GM21515 (cell line): ENCODE measurements around the gene LPAR5.

Experiments used
- ATAC-seq: cut with Tn5 transposase; IDR thresholded peaks from one replicate; pipeline ENCODE4 v1.9.1; 2021; ENCODE audit not compliant: unreplicated experiment

LPAR5 gene

GRCh38 chr12:6639151-6639801, 3.5 kb upstream of the LPAR5 start:
- ATAC-seq = no peak

- no peak for ATAC-seq
These were observed 2.5 kb upstream of the LPAR5 start for GRCh38 chr12:6638305-6638704.

DNA sequence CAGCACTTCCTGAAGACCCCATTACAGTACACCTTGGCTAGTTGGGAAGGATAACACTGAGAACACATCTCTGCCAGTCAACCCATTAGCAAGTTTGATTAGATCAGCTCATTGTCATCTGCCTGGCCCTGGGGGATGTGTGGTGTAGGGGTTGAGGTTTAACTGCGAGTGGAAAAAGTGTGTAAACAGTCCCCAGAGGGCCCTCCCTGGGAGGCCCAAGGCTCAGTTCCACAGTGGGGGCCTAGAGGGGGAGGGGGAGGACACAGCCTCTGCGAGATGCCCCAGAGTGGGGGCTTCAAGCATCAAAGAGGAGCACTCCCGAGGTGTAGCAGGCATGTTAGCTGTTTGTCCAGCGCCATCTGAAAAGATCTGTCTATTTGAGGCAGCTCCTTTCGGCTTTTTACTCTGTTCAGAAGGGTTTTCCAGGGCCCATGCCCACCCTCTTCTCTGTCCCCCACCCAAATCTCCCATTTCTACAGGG, 344 bp downstream of the LPAR5 start:
- ATAC-seq = no peak

GRCh38 chr12:6632026-6632983, 3.5 kb downstream of the LPAR5 start:
- peak; percentile 60 for ATAC-seq

- ATAC-seq = no peak
These were observed 4.2 kb downstream of the LPAR5 start for GRCh38 chr12:6631549-6631961.

GRCh38 chr12:6630736-6631135, 5.0 kb downstream of the LPAR5 start:
- ATAC-seq = no peak

- ATAC-seq = no peak
These were observed 8.1 kb downstream of the LPAR5 start for GRCh38 chr12:6627616-6628015.

- ATAC-seq = no peak
These were observed 9.0 kb downstream of the LPAR5 start for GRCh38 chr12:6626654-6627283.

- ATAC-seq = no peak
These were observed 14.9 kb downstream of the LPAR5 start for GRCh38 chr12:6620885-6621274.

DNA sequence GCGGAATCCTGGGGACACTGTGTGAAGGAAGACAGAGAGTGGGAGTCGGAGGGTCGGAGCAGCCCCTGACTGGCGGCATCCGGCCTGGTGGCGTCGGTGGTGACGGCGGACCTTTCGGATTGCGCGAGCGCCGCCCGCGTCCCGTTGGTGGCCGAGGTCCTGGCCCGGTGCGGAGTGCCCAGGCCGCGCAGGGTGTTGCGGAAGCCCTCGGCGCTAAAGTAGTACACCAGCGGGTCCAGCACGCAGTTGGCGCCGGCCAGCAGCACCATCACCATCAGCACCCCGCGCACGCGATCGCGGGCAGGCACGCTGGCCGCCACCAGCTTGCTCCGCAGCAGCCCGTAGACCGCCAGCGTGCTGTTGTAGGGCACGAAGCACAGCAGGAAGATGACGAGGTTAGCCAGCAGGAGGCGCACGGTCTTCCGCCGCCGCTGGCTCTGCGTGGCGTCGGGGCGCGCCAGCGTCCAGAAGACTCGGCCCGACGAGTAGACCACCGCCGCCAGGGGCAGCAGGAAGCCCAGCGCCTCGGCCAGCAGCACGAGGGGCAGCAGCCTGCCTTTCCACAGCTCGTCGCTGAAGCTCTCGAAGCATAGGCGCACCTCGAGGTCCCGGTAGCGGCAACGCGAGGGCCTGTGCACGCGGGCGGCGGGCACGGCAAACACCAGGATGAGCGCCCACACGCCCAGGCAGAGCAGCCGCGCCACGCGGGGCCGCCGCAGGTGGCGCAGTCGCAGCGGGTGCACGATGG, 15.4 kb downstream of the LPAR5 start:
- ATAC-seq = no peak

- no peak for ATAC-seq
These were observed 17.1 kb downstream of the LPAR5 start for GRCh38 chr12:6618483-6619225.

- ATAC-seq = no peak
These were observed 20.0 kb downstream of the LPAR5 start for GRCh38 chr12:6615802-6616201.

DNA sequence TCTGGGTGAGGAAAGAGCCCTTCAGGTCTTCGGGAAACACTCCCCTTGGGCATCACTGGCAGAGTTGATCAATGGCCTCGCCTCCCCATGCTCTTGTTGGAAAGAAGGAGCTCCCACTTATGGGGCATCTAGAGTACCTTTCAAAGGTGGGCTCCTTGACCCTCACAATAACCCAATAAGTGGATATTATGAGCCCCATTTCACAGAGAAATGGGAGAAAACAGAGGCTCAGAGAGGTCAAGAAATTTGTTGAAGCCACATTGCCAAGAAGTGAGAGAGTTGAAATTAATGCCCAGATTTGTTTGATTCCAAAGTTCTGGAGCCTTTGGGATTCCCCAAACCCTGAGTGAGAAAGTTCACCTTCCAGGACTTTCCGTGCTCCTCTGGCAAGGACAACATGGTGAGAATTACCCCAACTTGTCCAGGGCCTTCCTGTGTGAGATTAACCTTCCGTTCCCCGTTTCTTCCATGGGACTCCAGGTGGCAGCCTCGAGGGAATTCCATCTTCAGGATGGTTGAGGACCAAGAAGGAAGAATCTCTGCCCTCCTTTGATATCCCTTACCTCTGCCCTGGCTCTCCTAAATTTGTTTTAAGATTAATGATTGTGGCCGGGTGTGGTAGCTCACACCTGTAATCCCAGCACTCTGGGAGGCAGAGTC, 21.1 kb downstream of the LPAR5 start:
- ATAC-seq = no peak

- no peak for ATAC-seq
These were observed 21.8 kb downstream of the LPAR5 start for GRCh38 chr12:6613776-6614512.

DNA sequence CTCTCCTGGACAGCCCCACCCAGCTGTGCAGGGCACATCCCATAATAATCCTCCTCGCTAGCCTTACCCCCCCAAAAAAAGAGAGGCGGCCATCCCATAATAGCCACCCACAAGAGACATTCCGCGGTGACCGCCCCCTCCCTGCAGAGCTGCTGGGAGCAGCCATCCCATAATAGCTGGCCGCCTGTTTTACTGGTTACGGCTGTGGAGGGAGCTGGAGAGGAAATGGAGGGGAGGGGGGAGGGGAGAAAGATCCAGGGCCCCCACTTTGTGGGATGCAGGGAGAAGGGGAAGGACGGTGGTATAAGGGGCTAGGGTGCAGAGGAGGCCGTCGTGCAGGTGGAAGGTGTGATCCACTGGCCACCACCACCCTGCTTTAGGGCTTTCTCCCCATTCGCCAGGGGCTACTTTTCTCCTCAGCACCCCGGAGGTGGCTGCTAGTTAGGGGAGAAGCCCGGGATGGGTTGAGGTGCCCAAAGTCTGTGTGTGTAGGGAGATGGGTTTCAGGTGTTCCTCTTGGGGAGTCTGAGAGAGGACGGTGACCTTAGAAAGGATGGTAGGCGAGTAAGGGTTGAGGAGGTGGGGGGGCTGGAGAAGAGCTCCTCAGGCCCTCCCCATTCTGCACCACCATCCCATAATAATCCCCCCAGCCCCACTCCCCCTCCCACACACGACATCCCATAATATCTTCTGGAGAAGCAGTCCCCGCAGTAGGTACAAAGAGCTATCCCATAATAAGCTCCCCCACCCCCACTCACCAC, 22.6 kb downstream of the LPAR5 start:
- ATAC-seq = no peak

DNA sequence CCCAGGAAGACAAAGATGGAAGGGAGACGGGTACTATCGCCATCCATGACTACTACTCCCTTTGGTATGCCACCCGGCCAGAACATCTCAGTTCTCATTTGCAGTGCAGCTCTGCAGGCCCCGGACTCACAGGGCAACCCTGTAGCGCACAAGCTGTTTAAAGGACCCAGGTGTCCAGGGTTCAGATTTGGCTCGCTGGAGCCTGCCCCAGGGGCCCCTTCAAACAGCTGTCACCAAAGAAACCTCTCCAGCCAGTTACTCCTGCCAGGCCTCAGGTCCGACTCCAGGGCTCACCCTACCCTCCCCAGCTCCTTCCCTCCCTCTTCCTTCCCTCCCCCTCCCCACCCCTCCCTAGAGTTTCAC, 23.1 kb downstream of the LPAR5 start:
- ATAC-seq = no peak

GRCh38 chr12:6612247-6612646, 23.5 kb downstream of the LPAR5 start:
- no peak for ATAC-seq

- no peak for ATAC-seq
These were observed 27.0 kb downstream of the LPAR5 start for GRCh38 chr12:6608592-6609281.
